Loucy (cell line): Measurements from ENCODE around the gene RIPOR3.
A peak's percentile ranks its signal among the peaks of the same experiment; 100 is the strongest.

Experiments
- H2AFZ ChIP-seq: fragments of 200-600 bp; sonication (generic); 2 replicates; pipeline ENCODE4 v1.6.0; 2016; ENCODE audit warnings: antibody characterized with exemption, mild to moderate bottlenecking, low read length, moderate library complexity
- H3F3A ChIP-seq: fragments of 200-600 bp; 2 replicates; pipeline ENCODE4 v1.6.0; 2016; ENCODE audit warnings: antibody characterized with exemption, low read depth, mild to moderate bottlenecking
- H3K27me3 ChIP-seq: fragments of 200-600 bp; sonication (generic); 2 replicates; pipeline ENCODE4 v1.6.1; 2014; ENCODE audit warnings: low read length, mild to moderate bottlenecking; ENCODE audit not compliant: insufficient read depth, poor library complexity, severe bottlenecking
- H3K36me3 ChIP-seq: fragments of 200-600 bp; sonication (generic); 2 replicates; pipeline ENCODE4 v1.6.1; 2016; ENCODE audit warnings: low read length; ENCODE audit not compliant: insufficient read depth
- H3K4me1 ChIP-seq: fragments of 200-600 bp; sonication (generic); 2 replicates; pipeline ENCODE4 v1.5.1; 2014; ENCODE audit warnings: low read length, mild to moderate bottlenecking; ENCODE audit not compliant: insufficient read depth, poor library complexity, severe bottlenecking
- H3K4me2 ChIP-seq: fragments of 200-600 bp; sonication (generic); 2 replicates; pipeline ENCODE4 v1.6.0; 2014; ENCODE audit warnings: antibody characterized with exemption, low read length, low read depth, mild to moderate bottlenecking; ENCODE audit not compliant: poor library complexity, severe bottlenecking
- H3K4me3 ChIP-seq: fragments of 200-600 bp; sonication (generic); 2 replicates; pipeline ENCODE4 v1.5.1; 2014; ENCODE audit warnings: low read length, mild to moderate bottlenecking, mixed read lengths; ENCODE audit not compliant: poor library complexity, severe bottlenecking
- H3K79me2 ChIP-seq: fragments of 200-600 bp; sonication (generic); 2 replicates; pipeline ENCODE4 v1.6.1; 2014; ENCODE audit warnings: low read length; ENCODE audit not compliant: insufficient read depth
- H3K9ac ChIP-seq: fragments of 200-600 bp; sonication (generic); 2 replicates; pipeline ENCODE4 v1.6.0; 2014; ENCODE audit warnings: mild to moderate bottlenecking, low read depth, low read length, moderate library complexity; ENCODE audit not compliant: poor library complexity, severe bottlenecking
- H3K9me2 ChIP-seq: fragments of 200-600 bp; sonication (generic); replicated peaks from 2 replicates; pipeline ENCODE4 v1.6.1; 2016; ENCODE audit warnings: low read depth, low read length, mixed read lengths
- H3K9me3 ChIP-seq: fragments of 200-600 bp; sonication (generic); 2 replicates; pipeline ENCODE4 v1.6.1; 2014; ENCODE audit warnings: mild to moderate bottlenecking, antibody characterized with exemption, low read length, low read depth; ENCODE audit not compliant: insufficient read depth
- H4K20me1 ChIP-seq: fragments of 200-600 bp; sonication (generic); 2 replicates; pipeline ENCODE4 v1.6.0; 2014; ENCODE audit warnings: antibody characterized with exemption, low read length, mild to moderate bottlenecking; ENCODE audit not compliant: insufficient read depth, poor library complexity, severe bottlenecking
- EZH2phosphoT487 ChIP-seq: fragments of 200-600 bp; IDR thresholded peaks from 2 replicates; pipeline ENCODE4 v1.6.1; 2018; ENCODE audit warnings: antibody characterized with exemption, mild to moderate bottlenecking, moderate library complexity, borderline replicate concordance
- TF ChIP-seq, protein P1 (sequence below): fragments of 200-600 bp; sonication (generic); conservative IDR thresholded peaks from 2 replicates; pipeline ENCODE4 v1.5.1; 2014; ENCODE audit warnings: mild to moderate bottlenecking, antibody characterized with exemption, low read length

RIPOR3 gene

DNA sequence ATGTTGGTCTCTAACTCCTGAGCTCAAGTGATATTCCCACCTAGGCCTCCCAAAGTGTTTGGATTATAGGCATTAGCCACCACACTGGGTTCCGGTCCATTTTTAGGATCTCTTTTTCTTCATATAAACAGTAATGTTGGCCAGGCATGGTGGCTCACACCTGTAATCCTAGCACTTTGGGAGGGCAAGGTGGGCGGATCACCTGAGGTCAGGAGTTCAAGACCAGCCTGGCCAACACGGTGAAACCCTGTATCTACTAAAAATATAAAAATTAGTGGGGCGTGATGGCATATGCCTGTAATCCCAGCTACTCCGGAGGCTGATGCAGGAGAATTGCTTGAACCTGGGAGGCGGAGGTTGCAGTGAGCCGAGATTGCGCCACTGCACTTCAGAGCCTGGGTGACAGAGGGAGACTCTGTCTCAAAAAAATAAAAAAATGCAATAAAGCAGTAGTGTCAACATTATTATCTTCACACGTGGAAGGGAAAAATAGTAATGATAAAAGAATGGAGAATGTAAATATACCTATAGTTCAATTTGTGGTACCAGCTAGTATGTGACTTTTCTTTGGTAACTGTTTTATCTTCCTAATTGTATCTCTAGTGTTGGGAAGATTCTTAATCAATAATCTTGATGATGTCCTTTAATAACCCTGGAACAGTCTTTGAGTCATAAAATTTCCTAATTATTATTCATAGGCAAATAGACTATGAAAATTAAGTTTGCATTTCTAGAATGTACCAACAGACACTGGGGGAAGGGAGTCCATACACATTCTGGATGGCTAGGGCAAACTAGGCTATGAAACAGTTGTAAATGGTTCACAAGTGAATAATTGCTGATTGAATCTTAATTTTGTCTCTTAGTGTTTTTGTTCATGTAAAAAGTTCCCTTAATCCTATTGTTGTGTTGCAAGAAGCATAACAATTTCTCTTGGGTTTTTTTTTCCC, 43.7 kb upstream of the RIPOR3 start:
- H3K4me1 ChIP-seq = peaks cover 20% of the 10 kb centered on the region
- no peak for TF ChIP-seq EZH2phosphoT487
- TF ChIP-seq, protein P1, sequence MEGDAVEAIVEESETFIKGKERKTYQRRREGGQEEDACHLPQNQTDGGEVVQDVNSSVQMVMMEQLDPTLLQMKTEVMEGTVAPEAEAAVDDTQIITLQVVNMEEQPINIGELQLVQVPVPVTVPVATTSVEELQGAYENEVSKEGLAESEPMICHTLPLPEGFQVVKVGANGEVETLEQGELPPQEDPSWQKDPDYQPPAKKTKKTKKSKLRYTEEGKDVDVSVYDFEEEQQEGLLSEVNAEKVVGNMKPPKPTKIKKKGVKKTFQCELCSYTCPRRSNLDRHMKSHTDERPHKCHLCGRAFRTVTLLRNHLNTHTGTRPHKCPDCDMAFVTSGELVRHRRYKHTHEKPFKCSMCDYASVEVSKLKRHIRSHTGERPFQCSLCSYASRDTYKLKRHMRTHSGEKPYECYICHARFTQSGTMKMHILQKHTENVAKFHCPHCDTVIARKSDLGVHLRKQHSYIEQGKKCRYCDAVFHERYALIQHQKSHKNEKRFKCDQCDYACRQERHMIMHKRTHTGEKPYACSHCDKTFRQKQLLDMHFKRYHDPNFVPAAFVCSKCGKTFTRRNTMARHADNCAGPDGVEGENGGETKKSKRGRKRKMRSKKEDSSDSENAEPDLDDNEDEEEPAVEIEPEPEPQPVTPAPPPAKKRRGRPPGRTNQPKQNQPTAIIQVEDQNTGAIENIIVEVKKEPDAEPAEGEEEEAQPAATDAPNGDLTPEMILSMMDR = no peak

GRCh38 chr20:50733644-50734349, 42.5 kb upstream of the RIPOR3 start:
- H3K79me2 ChIP-seq = peaks cover 17% of the 10 kb centered on the region; the same call in 1 of the 2 replicates
- H3K9me2 ChIP-seq = no peaks in the 10 kb centered on the region
- H3K36me3 ChIP-seq = no peaks in the 10 kb centered on the region
- peak overlapping the region; percentile 90 for H3K4me2 ChIP-seq
- H3K4me1 ChIP-seq = peaks cover 20% of the 10 kb centered on the region
- H3K27me3 ChIP-seq = no peaks in the 10 kb centered on the region
- no peak overlapping the region for H2AFZ ChIP-seq
- no peak for TF ChIP-seq EZH2phosphoT487
- TF ChIP-seq, protein P1 = no peak
- H3F3A ChIP-seq = no peaks in the 10 kb centered on the region
- H3K4me3 ChIP-seq = no peak overlapping the region
- peaks cover 6% of the 10 kb centered on the region for H4K20me1 ChIP-seq
- H3K9me3 ChIP-seq = no peaks in the 10 kb centered on the region
- no peak overlapping the region for H3K9ac ChIP-seq

More for the DNA sequence above, 43.7 kb upstream of the RIPOR3 start:
- Histone ChIP-seq H3K79me2 (peaks cover 17% of the 10 kb centered on the region; the same call in 1 of the 2 replicates), H3F3A (no peaks in the 10 kb centered on the region), H2AFZ (no peak overlapping the region), H3K4me3 (no peak overlapping the region), H3K9me3 (no peaks in the 10 kb centered on the region), H4K20me1 (peaks cover 6% of the 10 kb centered on the region), H3K27me3 (no peaks in the 10 kb centered on the region), H3K9me2 (no peaks in the 10 kb centered on the region), H3K9ac (no peak overlapping the region), H3K4me2 (peak overlapping the region; percentile 23), H3K36me3 (no peaks in the 10 kb centered on the region)

GRCh38 chr20:50731930-50732690, 40.8 kb upstream of the RIPOR3 start:
- no peaks in the 10 kb centered on the region for H3K27me3 ChIP-seq

More at GRCh38 chr20:50731930-50732690, 40.8 kb upstream of the RIPOR3 start:
- no peak for TF ChIP-seq EZH2phosphoT487
- Histone ChIP-seq H3K4me2 (peak overlapping the region; percentile 90), H3K79me2 (peaks cover 17% of the 10 kb centered on the region; the same call in 1 of the 2 replicates), H3K4me3 (peak overlapping the region; percentile 81), H3K36me3 (no peaks in the 10 kb centered on the region), H3F3A (no peaks in the 10 kb centered on the region), H4K20me1 (peaks cover 6% of the 10 kb centered on the region), H3K9me2 (no peaks in the 10 kb centered on the region), H2AFZ (peak overlapping the region; percentile 83; the same call in 1 of the 2 replicates), H3K9me3 (no peaks in the 10 kb centered on the region), H3K4me1 (peaks cover 20% of the 10 kb centered on the region), H3K9ac (peak overlapping the region; percentile 70)
